HG03432 (cell line): ENCODE measurements around the gene CIT.
"Not testable (repeated sequence)": the region's sequence is repeated elsewhere in the genome, so short reads cannot be mapped to it uniquely, and the experiment has no call there.

Experiments
- ATAC-seq: cut with Tn5 transposase; IDR thresholded peaks from one replicate; pipeline ENCODE4 v1.9.1; 2021; ENCODE audit warnings: mild to moderate bottlenecking, moderate library complexity; ENCODE audit not compliant: unreplicated experiment

The CIT gene

GRCh38 chr12:119706427-119706826 lies 170.7 kb downstream of the CIT start:
- not testable (repeated sequence) for ATAC-seq

GRCh38 chr12:119705182-119705581 lies 171.9 kb downstream of the CIT start:
- no peak for ATAC-seq

GRCh38 chr12:119704065-119704747 lies 172.9 kb downstream of the CIT start:
- ATAC-seq: no peak

- no peak for ATAC-seq
These were observed 177.0 kb downstream of the CIT start for GRCh38 chr12:119700078-119700477.

GRCh38 chr12:119699199-119699760 lies 177.8 kb downstream of the CIT start:
- ATAC-seq: no peak

- ATAC-seq: no peak
These were observed 180.2 kb downstream of the CIT start for GRCh38 chr12:119696943-119697342.

GRCh38 chr12:119695034-119695433 lies 182.1 kb downstream of the CIT start:
- no peak for ATAC-seq

GRCh38 chr12:119694111-119694510 lies 183.0 kb downstream of the CIT start:
- no peak for ATAC-seq

GRCh38 chr12:119693511-119693910 lies 183.6 kb downstream of the CIT start:
- ATAC-seq: no peak

- ATAC-seq: no peak
These were observed 184.1 kb downstream of the CIT start for GRCh38 chr12:119692997-119693396.

GRCh38 chr12:119692410-119692809 lies 184.7 kb downstream of the CIT start:
- ATAC-seq: no peak

- no peak for ATAC-seq
These were observed 185.8 kb downstream of the CIT start for GRCh38 chr12:119691202-119691810.

- ATAC-seq: no peak
These were observed 187.1 kb downstream of the CIT start for GRCh38 chr12:119689935-119690500.

GRCh38 chr12:119687879-119688278 lies 189.2 kb downstream of the CIT start:
- ATAC-seq: no peak

- no peak for ATAC-seq
These were observed 189.7 kb downstream of the CIT start for GRCh38 chr12:119687406-119687805.

GRCh38 chr12:119686776-119687175 lies 190.3 kb downstream of the CIT start:
- ATAC-seq: no peak

- ATAC-seq: no peak
These were observed 190.8 kb downstream of the CIT start for GRCh38 chr12:119686355-119686754.

GRCh38 chr12:119685375-119685774 lies 191.7 kb downstream of the CIT start:
- ATAC-seq: no peak

GRCh38 chr12:119684711-119685369 lies 192.3 kb downstream of the CIT start:
- ATAC-seq: no peak

GRCh38 chr12:119683816-119684215 lies 193.3 kb downstream of the CIT start:
- ATAC-seq: no peak

- no peak for ATAC-seq
These were observed 193.7 kb downstream of the CIT start for GRCh38 chr12:119683413-119683812.
